GM12878 (cell line): ENCODE results near the gene DMWD. TPM values are rescaled to one million over a fixed set of nuclear protein-coding genes. Genes with fewer than 3 reads are reported as not detected.

Experiments
- ATAC-seq: fragments of 200-7000 bp; cut with Tn5 transposase; 3 replicates; pipeline ENCODE4 v1.9.1; 2020; ENCODE audit warnings: mild to moderate bottlenecking, moderate library complexity
- BruUV-seq: library from RNA; stranded (reverse); fragments of 400-500 nt; replicated peaks from 2 replicates; lab custom pipeline; 2021; lab: Mats Ljungman, UMichigan
- CTCF ChIA-PET: fragments of 300-600 bp; sonication (Branson Sonifier 250); formaldehyde crosslinking; extraction: SDS; loops from one replicate; lab custom pipeline; 2021; ENCODE audit warnings: inconsistent platforms; lab: Yijun Ruan, JAX
- POLR2A ChIA-PET: fragments of 350-600 bp; formaldehyde crosslinking; extraction: SDS; loops from one replicate; lab custom pipeline; 2021; ENCODE audit warnings: inconsistent platforms; lab: Charles Lee
- RAD21 ChIA-PET: fragments of 300-600 bp; sonication (Branson Sonifier 250); formaldehyde crosslinking; loops from one replicate; lab custom pipeline; 2023; ENCODE audit warnings: antibody characterized with exemption; ENCODE audit not compliant: unreplicated experiment; lab: Charles Lee
- SMC1A ChIA-PET: fragments of 300-600 bp; sonication (Branson Sonifier 250); formaldehyde crosslinking; loops from one replicate; lab custom pipeline; 2023; ENCODE audit not compliant: unreplicated experiment, uncharacterized antibody; lab: Charles Lee
- DNase-seq: peaks from one replicate; pipeline ENCODE4 v3.0.0-alpha.2; 2011; ENCODE audit warnings: low read depth, low spot score
- FAIRE-seq: peaks from 3 replicates; lab custom pipeline; 2011; peaks lifted over from hg19 to GRCh38; lab: Jason Lieb, UNC
- H2AFZ ChIP-seq: 2 replicates; pipeline ENCODE4 v1.6.0; 2011; ENCODE audit warnings: low read depth, low read length, control low read depth; ENCODE audit not compliant: control insufficient read depth
- H3K27ac ChIP-seq: 2 replicates; pipeline ENCODE4 v1.5.1; 2011; ENCODE audit warnings: control low read depth; ENCODE audit not compliant: control insufficient read depth, insufficient read depth
- H3K27me3 ChIP-seq, 2 experiments: replicated peaks in 1 of 2; 2 replicates each; pipeline versions ENCODE4 v1.6.0 to v1.6.1; 2011; ENCODE audit warnings: low read length in 1 of 2; ENCODE audit not compliant: control insufficient read depth in 2 of 2, insufficient read depth in 2 of 2
- H3K36me3 ChIP-seq, 2 experiments: 2 replicates each; pipeline ENCODE4 v1.5.1; 2011; ENCODE audit warnings: low read length in 1 of 2; ENCODE audit not compliant: control insufficient read depth in 2 of 2, insufficient read depth in 2 of 2
- H3K4me1 ChIP-seq: 2 replicates; pipeline ENCODE4 v1.6.1; 2011; ENCODE audit warnings: mild to moderate bottlenecking, low read length, moderate library complexity, mixed read lengths; ENCODE audit not compliant: control insufficient read depth, insufficient read depth
- H3K4me2 ChIP-seq: 2 replicates; pipeline ENCODE4 v1.6.0; 2011; ENCODE audit warnings: control low read depth; ENCODE audit not compliant: control insufficient read depth, insufficient read depth
- H3K4me3 ChIP-seq: fragments of 200-600 bp; sonication (generic); 2 replicates; pipeline ENCODE4 v1.5.1; 2016
- H3K79me2 ChIP-seq: 2 replicates; pipeline ENCODE4 v1.6.0; 2011; ENCODE audit warnings: low read length; ENCODE audit not compliant: control insufficient read depth, insufficient read depth
- H3K9ac ChIP-seq: 2 replicates; pipeline ENCODE4 v1.8.0; 2011; ENCODE audit warnings: low read length, control low read depth, mixed read lengths; ENCODE audit not compliant: control insufficient read depth, insufficient read depth
- H3K9me3 ChIP-seq: replicated peaks from 3 replicates; pipeline ENCODE4 v1.5.1; 2011; ENCODE audit warnings: mild to moderate bottlenecking, low read length; ENCODE audit not compliant: control insufficient read depth, insufficient read depth
- H4K20me1 ChIP-seq: 2 replicates; pipeline ENCODE4 v1.6.0; 2011; ENCODE audit not compliant: control insufficient read depth, insufficient read depth
- BMI1 ChIP-seq: fragments of 450-650 bp; IDR thresholded peaks from 2 replicates; pipeline ENCODE4 v1.6.1; 2016; ENCODE audit warnings: mild to moderate bottlenecking, moderate library complexity, borderline replicate concordance
- MYB ChIP-seq: fragments of 150-350 bp; IDR thresholded peaks from 2 replicates; pipeline ENCODE4 v1.6.1; 2014; ENCODE audit warnings: mild to moderate bottlenecking, low read depth, low read length, borderline replicate concordance
- NR2C1 ChIP-seq: fragments of 450-650 bp; IDR thresholded peaks from 2 replicates; pipeline ENCODE4 v1.6.1; 2017; ENCODE audit warnings: antibody characterized with exemption, mild to moderate bottlenecking, moderate library complexity
- SMAD1 ChIP-seq: fragments of 450-650 bp; IDR thresholded peaks from 2 replicates; pipeline ENCODE4 v1.6.1; 2018; ENCODE audit warnings: mild to moderate bottlenecking, low read depth; ENCODE audit not compliant: partially characterized antibody
- SMAD5 ChIP-seq: IDR thresholded peaks from 2 replicates; pipeline ENCODE4 v1.6.1; 2016; ENCODE audit warnings: antibody characterized with exemption, low read depth
- SMARCA5 ChIP-seq: fragments of 450-650 bp; IDR thresholded peaks from 2 replicates; pipeline ENCODE4 v1.6.1; 2017; ENCODE audit warnings: mild to moderate bottlenecking
- SUPT20H ChIP-seq: IDR thresholded peaks from 2 replicates; pipeline ENCODE4 v1.6.1; 2011; ENCODE audit warnings: low read depth, mild to moderate bottlenecking, low read length, moderate library complexity, borderline replicate concordance; ENCODE audit not compliant: control insufficient read depth
- WRNIP1 ChIP-seq: IDR thresholded peaks from 2 replicates; pipeline ENCODE4 v1.6.1; 2011; ENCODE audit warnings: low read depth, low read length, improper control_type of control experiment, borderline replicate concordance
- ZBED1 ChIP-seq: IDR thresholded peaks from 2 replicates; pipeline ENCODE4 v1.6.1; 2016; ENCODE audit warnings: borderline replicate concordance
- WGBS: methylation state at CpG from one replicate; pipeline ENCODE4 v1.1.6; 2016; ENCODE audit warnings: low lambda C conversion rate; ENCODE audit not compliant: insufficient replicate concordance, insufficient coverage; ENCODE audit errors: missing lambda C conversion rate; 5-methylcytosine and 5-hydroxymethylcytosine counted together
- in situ Hi-C: fragments of 300-500 bp; cut with MboI; formaldehyde crosslinking; loops from 9 replicates; pipeline ENCODE4 v1.14.3; 2018; ENCODE audit warnings: mixed read lengths
- intact Hi-C: fragments of 100-400 bp; cut with micrococcal nuclease; formaldehyde crosslinking; loops from one replicate; pipeline ENCODE4 v1.14.2; 2022; ENCODE audit not compliant: unreplicated experiment
- polyA plus RNA-seq, 11 experiments: library from polyadenylated mRNA; depleted of rRNA in 4 of 11; unstranded in 6 of 11; stranded (reverse) in 5 of 11; fragments of >200 nt; fragmentation: Nextera tagmentation in 4 of 11; fragmentation: Illumina TruSeq in 1 of 11; extraction: Ambion mirVana in 4 of 11; extraction: Trizol in 1 of 11; gene quantifications; 1 replicate in 1 of 11; 2 replicates in 10 of 11; pipeline versions ENCODE4 v1.2.1 to v1.2.3, GENCODE V29; 2011 to 2016; ENCODE audit warnings: inconsistent platforms in 2 of 11, missing spikeins in 2 of 11, low read depth in 1 of 11
- total RNA-seq, 4 experiments: library from RNA; depleted of rRNA in 3 of 4; stranded (reverse); fragments of >200 nt in 3 of 4; fragmentation: Illumina TruSeq in 1 of 4; extraction: Trizol in 1 of 4; gene quantifications; 2 replicates each; pipeline versions ENCODE4 v1.2.1 to v1.2.3, GENCODE V29; 2013 to 2021
- TF ChIP-seq, protein P1 (sequence below): IDR thresholded peaks from 2 replicates; pipeline ENCODE4 v1.6.1; 2012; ENCODE audit warnings: improper control_type of control experiment, low read depth, low read length; ENCODE audit not compliant: insufficient replicate concordance
- TF ChIP-seq, protein P2 (sequence below), 3 experiments: IDR thresholded peaks in 2 of 3; conservative IDR thresholded peaks in 1 of 3; 2 replicates each; pipeline ENCODE4 v1.5.1; 2011; ENCODE audit warnings: low read depth in 3 of 3, low read length in 3 of 3, mild to moderate bottlenecking in 3 of 3, control low read depth in 2 of 3, moderate library complexity in 2 of 3, inconsistent platforms in 1 of 3, mixed read lengths in 1 of 3; ENCODE audit not compliant: control insufficient read depth in 2 of 3, insufficient read depth in 1 of 3; ENCODE audit errors: extremely low read depth in 1 of 3
- TF ChIP-seq, protein P3 (sequence below): fragments of 450-650 bp; IDR thresholded peaks from 2 replicates; pipeline ENCODE4 v1.6.1; 2016; ENCODE audit warnings: mild to moderate bottlenecking
- TF ChIP-seq, protein P4 (sequence below): fragments of 450-650 bp; IDR thresholded peaks from 2 replicates; pipeline ENCODE4 v1.6.1; 2016; ENCODE audit warnings: mild to moderate bottlenecking

Gene DMWD
- total and polyA plus RNA-seq, 10 of the 15 experiments (the other 5 are each of a cell fraction or from before 2014, with no cell fraction given), result 3.5 to 56.0 (median 11.6) TPM

DNA sequence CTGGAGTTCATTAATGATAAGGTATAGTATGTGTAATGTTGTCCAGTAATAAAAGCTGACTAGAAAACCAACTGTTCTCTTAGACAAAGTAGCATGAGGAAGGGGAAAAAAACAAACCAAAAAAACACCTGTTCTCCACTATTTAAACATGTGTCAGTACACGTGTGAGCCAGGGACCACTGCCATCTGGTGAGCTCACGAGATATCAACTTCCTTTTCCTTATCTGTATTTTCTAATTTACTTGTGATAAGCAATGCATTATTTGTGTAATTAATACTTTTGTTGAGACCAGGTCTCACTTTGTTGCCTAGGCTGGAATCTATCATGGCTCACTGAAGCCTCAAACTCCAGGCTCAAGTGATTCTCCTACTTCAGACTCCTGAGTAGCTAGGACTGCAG, 19.3 kb downstream of the DMWD start:
- no TSS peak for BruUV-seq
- H4K20me1 ChIP-seq, result no peaks in the 10 kb centered on the region
- SMC1A ChIA-PET, result interaction anchor here (0.5 to 0.9 kb wide), 3 partner anchors 26 to 82 kb away, joined by 3 read pairs; partner anchors contain the start of genes FBXO46 and SNRPD2
- TF ChIP-seq, protein P1, sequence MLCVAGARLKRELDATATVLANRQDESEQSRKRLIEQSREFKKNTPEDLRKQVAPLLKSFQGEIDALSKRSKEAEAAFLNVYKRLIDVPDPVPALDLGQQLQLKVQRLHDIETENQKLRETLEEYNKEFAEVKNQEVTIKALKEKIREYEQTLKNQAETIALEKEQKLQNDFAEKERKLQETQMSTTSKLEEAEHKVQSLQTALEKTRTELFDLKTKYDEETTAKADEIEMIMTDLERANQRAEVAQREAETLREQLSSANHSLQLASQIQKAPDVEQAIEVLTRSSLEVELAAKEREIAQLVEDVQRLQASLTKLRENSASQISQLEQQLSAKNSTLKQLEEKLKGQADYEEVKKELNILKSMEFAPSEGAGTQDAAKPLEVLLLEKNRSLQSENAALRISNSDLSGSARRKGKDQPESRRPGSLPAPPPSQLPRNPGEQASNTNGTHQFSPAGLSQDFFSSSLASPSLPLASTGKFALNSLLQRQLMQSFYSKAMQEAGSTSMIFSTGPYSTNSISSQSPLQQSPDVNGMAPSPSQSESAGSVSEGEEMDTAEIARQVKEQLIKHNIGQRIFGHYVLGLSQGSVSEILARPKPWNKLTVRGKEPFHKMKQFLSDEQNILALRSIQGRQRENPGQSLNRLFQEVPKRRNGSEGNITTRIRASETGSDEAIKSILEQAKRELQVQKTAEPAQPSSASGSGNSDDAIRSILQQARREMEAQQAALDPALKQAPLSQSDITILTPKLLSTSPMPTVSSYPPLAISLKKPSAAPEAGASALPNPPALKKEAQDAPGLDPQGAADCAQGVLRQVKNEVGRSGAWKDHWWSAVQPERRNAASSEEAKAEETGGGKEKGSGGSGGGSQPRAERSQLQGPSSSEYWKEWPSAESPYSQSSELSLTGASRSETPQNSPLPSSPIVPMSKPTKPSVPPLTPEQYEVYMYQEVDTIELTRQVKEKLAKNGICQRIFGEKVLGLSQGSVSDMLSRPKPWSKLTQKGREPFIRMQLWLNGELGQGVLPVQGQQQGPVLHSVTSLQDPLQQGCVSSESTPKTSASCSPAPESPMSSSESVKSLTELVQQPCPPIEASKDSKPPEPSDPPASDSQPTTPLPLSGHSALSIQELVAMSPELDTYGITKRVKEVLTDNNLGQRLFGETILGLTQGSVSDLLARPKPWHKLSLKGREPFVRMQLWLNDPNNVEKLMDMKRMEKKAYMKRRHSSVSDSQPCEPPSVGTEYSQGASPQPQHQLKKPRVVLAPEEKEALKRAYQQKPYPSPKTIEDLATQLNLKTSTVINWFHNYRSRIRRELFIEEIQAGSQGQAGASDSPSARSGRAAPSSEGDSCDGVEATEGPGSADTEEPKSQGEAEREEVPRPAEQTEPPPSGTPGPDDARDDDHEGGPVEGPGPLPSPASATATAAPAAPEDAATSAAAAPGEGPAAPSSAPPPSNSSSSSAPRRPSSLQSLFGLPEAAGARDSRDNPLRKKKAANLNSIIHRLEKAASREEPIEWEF, result no peak
- TF ChIP-seq, protein P2, sequence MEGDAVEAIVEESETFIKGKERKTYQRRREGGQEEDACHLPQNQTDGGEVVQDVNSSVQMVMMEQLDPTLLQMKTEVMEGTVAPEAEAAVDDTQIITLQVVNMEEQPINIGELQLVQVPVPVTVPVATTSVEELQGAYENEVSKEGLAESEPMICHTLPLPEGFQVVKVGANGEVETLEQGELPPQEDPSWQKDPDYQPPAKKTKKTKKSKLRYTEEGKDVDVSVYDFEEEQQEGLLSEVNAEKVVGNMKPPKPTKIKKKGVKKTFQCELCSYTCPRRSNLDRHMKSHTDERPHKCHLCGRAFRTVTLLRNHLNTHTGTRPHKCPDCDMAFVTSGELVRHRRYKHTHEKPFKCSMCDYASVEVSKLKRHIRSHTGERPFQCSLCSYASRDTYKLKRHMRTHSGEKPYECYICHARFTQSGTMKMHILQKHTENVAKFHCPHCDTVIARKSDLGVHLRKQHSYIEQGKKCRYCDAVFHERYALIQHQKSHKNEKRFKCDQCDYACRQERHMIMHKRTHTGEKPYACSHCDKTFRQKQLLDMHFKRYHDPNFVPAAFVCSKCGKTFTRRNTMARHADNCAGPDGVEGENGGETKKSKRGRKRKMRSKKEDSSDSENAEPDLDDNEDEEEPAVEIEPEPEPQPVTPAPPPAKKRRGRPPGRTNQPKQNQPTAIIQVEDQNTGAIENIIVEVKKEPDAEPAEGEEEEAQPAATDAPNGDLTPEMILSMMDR (IDR thresholded peaks at IDR 0.05 in 2 of 3, conservative IDR thresholded peaks at IDR 0.05 in 1 of 3; ENCODE audit: control insufficient read depth in 2 of 3, extremely low read depth in 1 of 3, insufficient read depth in 1 of 3, low read depth in 3 of 3, low read length in 3 of 3), result no peak
- TF ChIP-seq, protein P3, sequence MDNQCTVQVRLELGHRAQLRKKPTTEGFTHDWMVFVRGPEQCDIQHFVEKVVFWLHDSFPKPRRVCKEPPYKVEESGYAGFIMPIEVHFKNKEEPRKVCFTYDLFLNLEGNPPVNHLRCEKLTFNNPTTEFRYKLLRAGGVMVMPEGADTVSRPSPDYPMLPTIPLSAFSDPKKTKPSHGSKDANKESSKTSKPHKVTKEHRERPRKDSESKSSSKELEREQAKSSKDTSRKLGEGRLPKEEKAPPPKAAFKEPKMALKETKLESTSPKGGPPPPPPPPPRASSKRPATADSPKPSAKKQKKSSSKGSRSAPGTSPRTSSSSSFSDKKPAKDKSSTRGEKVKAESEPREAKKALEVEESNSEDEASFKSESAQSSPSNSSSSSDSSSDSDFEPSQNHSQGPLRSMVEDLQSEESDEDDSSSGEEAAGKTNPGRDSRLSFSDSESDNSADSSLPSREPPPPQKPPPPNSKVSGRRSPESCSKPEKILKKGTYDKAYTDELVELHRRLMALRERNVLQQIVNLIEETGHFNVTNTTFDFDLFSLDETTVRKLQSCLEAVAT, result no peak
- TF ChIP-seq MYB (no peak), NR2C1 (no peak), WRNIP1 (no peak), SUPT20H (no peak), SMAD1 (no peak), SMARCA5 (no peak), ZBED1 (no peak), SMAD5 (no peak), BMI1 (no peak)
- TF ChIP-seq, protein P4, sequence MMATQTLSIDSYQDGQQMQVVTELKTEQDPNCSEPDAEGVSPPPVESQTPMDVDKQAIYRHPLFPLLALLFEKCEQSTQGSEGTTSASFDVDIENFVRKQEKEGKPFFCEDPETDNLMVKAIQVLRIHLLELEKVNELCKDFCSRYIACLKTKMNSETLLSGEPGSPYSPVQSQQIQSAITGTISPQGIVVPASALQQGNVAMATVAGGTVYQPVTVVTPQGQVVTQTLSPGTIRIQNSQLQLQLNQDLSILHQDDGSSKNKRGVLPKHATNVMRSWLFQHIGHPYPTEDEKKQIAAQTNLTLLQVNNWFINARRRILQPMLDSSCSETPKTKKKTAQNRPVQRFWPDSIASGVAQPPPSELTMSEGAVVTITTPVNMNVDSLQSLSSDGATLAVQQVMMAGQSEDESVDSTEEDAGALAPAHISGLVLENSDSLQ, result no peak

More for the DNA sequence above, 19.3 kb downstream of the DMWD start:
- DNase-seq (no peak), ATAC-seq (no peak), FAIRE-seq (no peak)
- 31% methylated on average over 2 of the region's 2 CpGs for WGBS
- POLR2A ChIA-PET, result interaction anchor here (0.6 to 1.4 kb wide), 3 partner anchors 22 to 46 kb away, joined by 3 to 4 read pairs (median 3); no protein-coding TSS in a partner anchor
- RAD21 ChIA-PET, result interaction anchor here (0.8 to 1.6 kb wide), 2 partner anchors 56 to 138 kb away, joined by 3 to 4 read pairs; no protein-coding TSS in a partner anchor
- in situ Hi-C loops (no loop called here), intact Hi-C loops (no loop called here)
- H3K27ac ChIP-seq, result no peak overlapping the region
- no peak overlapping the region for H2AFZ ChIP-seq
- H3K4me1 ChIP-seq, result peaks cover 4% of the 10 kb centered on the region
- H3K4me3 ChIP-seq, result no peak overlapping the region
- H3K27me3 ChIP-seq, result no peaks in the 10 kb centered on the region
- no peaks in the 10 kb centered on the region for H3K36me3 ChIP-seq
- H3K79me2 ChIP-seq, result no peaks in the 10 kb centered on the region; the same call in 1 of the 2 replicates
- H3K9me3 ChIP-seq, result no peaks in the 10 kb centered on the region
- no peak overlapping the region for H3K9ac ChIP-seq
- H3K4me2 ChIP-seq, result no peak overlapping the region
- CTCF ChIA-PET, result interaction anchor here (2.0 kb wide), 1 partner anchor 26 kb away, joined by 12 read pairs; no protein-coding TSS in a partner anchor
